Tibial nerve (tissue), 4 donors: Measurements from ENCODE around the gene GON7. TPM values are rescaled to one million over a fixed set of nuclear protein-coding genes. Genes with fewer than 3 reads are reported as not detected.
"Not testable (repeated sequence)": the region's sequence is repeated elsewhere in the genome, so short reads cannot be mapped to it uniquely, and the experiment has no call there.

Experiments
- DNase-seq, 2 donors: peaks; one replicate each; pipeline ENCODE4 v3.0.0-alpha.2; 2019; ENCODE audit warnings: low spot score in 2 of 2
- H3K27ac ChIP-seq, 4 donors: fragments of 200-600 bp; sonication (generic) in 3 of 4; one replicate each; pipeline ENCODE4 v1.5.1; 2017 to 2019; ENCODE audit warnings: mild to moderate bottlenecking in 1 of 4
- H3K27me3 ChIP-seq, 2 donors: fragments of 200-600 bp; sonication (generic) in 1 of 2; one replicate each; pipeline versions ENCODE4 v1.5.1 to v1.6.0; 2017 to 2019
- H3K36me3 ChIP-seq, 3 donors: fragments of 200-600 bp; sonication (generic); one replicate each; pipeline ENCODE4 v1.5.1; 2018 to 2019
- H3K4me1 ChIP-seq, 4 donors: fragments of 200-600 bp; sonication (generic) in 3 of 4; one replicate each; pipeline ENCODE4 v1.5.1; 2017 to 2019
- H3K4me3 ChIP-seq, 4 donors: fragments of 200-600 bp; sonication (generic) in 3 of 4; one replicate each; pipeline ENCODE4 v1.5.1; 2017 to 2019; ENCODE audit warnings: mild to moderate bottlenecking in 1 of 4, moderate library complexity in 1 of 4
- H3K9me3 ChIP-seq, 4 donors: fragments of 200-600 bp; sonication (generic) in 3 of 4; one replicate each; pipeline ENCODE4 v1.5.1; 2017 to 2019
- CTCF ChIP-seq, 5 experiments: fragments of 200-600 bp in 3 of 5; fragments of 450-650 bp in 2 of 5; sonication (generic) in 3 of 5; IDR thresholded peaks; one replicate each; pipeline ENCODE4 v1.5.1; 2016 to 2019; ENCODE audit warnings: antibody characterized with exemption in 5 of 5, mild to moderate bottlenecking in 3 of 5, moderate library complexity in 2 of 5
- EP300 ChIP-seq, 2 donors: sonication (generic); formaldehyde crosslinking; IDR thresholded peaks; one replicate each; pipeline ENCODE4 v1.6.1; 2017; ENCODE audit warnings: antibody characterized with exemption in 2 of 2, mild to moderate bottlenecking in 1 of 2
- POLR2A ChIP-seq, 2 donors: fragments of 450-650 bp; IDR thresholded peaks; one replicate each; pipeline ENCODE4 v1.6.1; 2017; ENCODE audit warnings: antibody characterized with exemption in 2 of 2, mild to moderate bottlenecking in 2 of 2, moderate library complexity in 2 of 2
- WGBS, 2 donors: methylation state at CpG; one replicate each; pipeline ENCODE4 v1.1.5; 2018; 5-methylcytosine and 5-hydroxymethylcytosine counted together
- total RNA-seq, 4 donors: library from RNA; depleted of rRNA; stranded (reverse); fragments of >200 nt; gene quantifications; one replicate each; pipeline ENCODE4 v1.1.0, GENCODE V29; 2016

The GON7 gene
- total RNA-seq, 4 donors from 2014 or later, result 7.5 to 23.4 (median 13.2) TPM

- H3K36me3 ChIP-seq, result no peaks in the 10 kb centered on the region
- WGBS, 2 donors, result 31 to 41% methylated on average over 10 of the region's 10 CpGs
- H3K27ac ChIP-seq, result no peak overlapping the region
- no peak overlapping the region for H3K4me3 ChIP-seq
- no peaks in the 10 kb centered on the region for H3K27me3 ChIP-seq
- no peaks in the 10 kb centered on the region for H3K9me3 ChIP-seq
- TF ChIP-seq POLR2A (IDR thresholded peaks at IDR 0.05) (no peak), CTCF (IDR thresholded peaks at IDR 0.05) (no peak), EP300 (IDR thresholded peaks at IDR 0.05) (no peak)
- DNase-seq, result no peak
- peaks cover 0 to 6% (median 0%) of the 10 kb centered on the region in 4 donors for H3K4me1 ChIP-seq
These were observed 32.9 kb downstream of the GON7 start for GRCh38 chr14:93173943-93174395.

- DNase-seq, result no peak
- Histone ChIP-seq H3K27ac (no peak overlapping the region), H3K9me3 (no peaks in the 10 kb centered on the region), H3K27me3 (no peaks in the 10 kb centered on the region), H3K36me3 (no peaks in the 10 kb centered on the region), H3K4me3 (no peak overlapping the region), H3K4me1 (no peaks in the 10 kb centered on the region)
- WGBS, 2 donors, result 86 to 88% methylated on average over 4 of the region's 4 CpGs
- TF ChIP-seq CTCF (IDR thresholded peaks at IDR 0.05) (no peak), POLR2A (IDR thresholded peaks at IDR 0.05) (no peak), EP300 (IDR thresholded peaks at IDR 0.05) (no peak)
These were observed 35.5 kb downstream of the GON7 start for GRCh38 chr14:93171376-93171775.

GRCh38 chr14:93170141-93170540 is 36.7 kb downstream of the GON7 start:
- not testable (repeated sequence) for H3K4me3 ChIP-seq, H3K27me3 ChIP-seq, DNase-seq, H3K4me1 ChIP-seq, H3K27ac ChIP-seq, H3K9me3 ChIP-seq, H3K36me3 ChIP-seq
- WGBS, 2 donors, result 96 to 97% methylated on average over 8 to 17 of the region's 20 CpGs

GRCh38 chr14:93169619-93170018 is 37.2 kb downstream of the GON7 start:
- H3K9me3 ChIP-seq, H3K36me3 ChIP-seq, H3K27me3 ChIP-seq, DNase-seq, H3K4me1 ChIP-seq, H3K27ac ChIP-seq, H3K4me3 ChIP-seq: not testable (repeated sequence)
- WGBS, 2 donors, result 63 to 66% methylated on average over 6 of the region's 6 CpGs

GRCh38 chr14:93168610-93169009 is 38.3 kb downstream of the GON7 start:
- WGBS, 2 donors, result 84 to 85% methylated on average over 9 of the region's 9 CpGs
- not testable (repeated sequence) for H3K9me3 ChIP-seq, H3K27ac ChIP-seq, H3K36me3 ChIP-seq, H3K4me1 ChIP-seq, DNase-seq, H3K4me3 ChIP-seq, H3K27me3 ChIP-seq

- H3K27ac ChIP-seq, H3K9me3 ChIP-seq, H3K27me3 ChIP-seq, H3K36me3 ChIP-seq, H3K4me1 ChIP-seq, H3K4me3 ChIP-seq, DNase-seq: not testable (repeated sequence)
- WGBS, 2 donors, result 82 to 86% methylated on average over 26 of the region's 26 CpGs
These were observed 41.3 kb downstream of the GON7 start for GRCh38 chr14:93165271-93166265.

GRCh38 chr14:93163564-93163963 is 43.3 kb downstream of the GON7 start:
- 59 to 73% methylated on average over 5 of the region's 5 CpGs for WGBS, 2 donors
- TF ChIP-seq POLR2A (IDR thresholded peaks at IDR 0.05) (no peak), CTCF (IDR thresholded peaks at IDR 0.05) (no peak), EP300 (IDR thresholded peaks at IDR 0.05) (no peak)
- H3K27ac ChIP-seq, result no peak overlapping the region
- no peak for DNase-seq
- no peaks in the 10 kb centered on the region for H3K9me3 ChIP-seq
- H3K36me3 ChIP-seq, result no peaks in the 10 kb centered on the region
- H3K27me3 ChIP-seq, result no peaks in the 10 kb centered on the region
- no peaks in the 10 kb centered on the region for H3K4me1 ChIP-seq
- no peak overlapping the region for H3K4me3 ChIP-seq
